HG02981 (cell line): ENCODE results near the gene CCDC170.
"Not testable (repeated sequence)": the region's sequence is repeated elsewhere in the genome, so short reads cannot be mapped to it uniquely, and the experiment has no call there.

ENCODE experiments used
- ATAC-seq: cut with Tn5 transposase; IDR thresholded peaks from one replicate; pipeline ENCODE4 v1.9.1; 2021; ENCODE audit warnings: mild to moderate bottlenecking, moderate library complexity; ENCODE audit not compliant: unreplicated experiment

Gene CCDC170

GRCh38 chr6:151493804-151494234 lies at the start of gene CCDC170:
Gene CCDC170, plus strand, starts transcription at chr6:151494017. Its CDS starts 112 bp downstream, at chr6:151494129.
- ATAC-seq: no peak

- ATAC-seq: no peak
Measured at GRCh38 chr6:151445482-151445881, 48.3 kb upstream of the CCDC170 start.

GRCh38 chr6:151447237-151447636 lies 46.6 kb upstream of the CCDC170 start:
- no peak for ATAC-seq

GRCh38 chr6:151448623-151449022 lies 45.2 kb upstream of the CCDC170 start:
- no peak for ATAC-seq

DNA sequence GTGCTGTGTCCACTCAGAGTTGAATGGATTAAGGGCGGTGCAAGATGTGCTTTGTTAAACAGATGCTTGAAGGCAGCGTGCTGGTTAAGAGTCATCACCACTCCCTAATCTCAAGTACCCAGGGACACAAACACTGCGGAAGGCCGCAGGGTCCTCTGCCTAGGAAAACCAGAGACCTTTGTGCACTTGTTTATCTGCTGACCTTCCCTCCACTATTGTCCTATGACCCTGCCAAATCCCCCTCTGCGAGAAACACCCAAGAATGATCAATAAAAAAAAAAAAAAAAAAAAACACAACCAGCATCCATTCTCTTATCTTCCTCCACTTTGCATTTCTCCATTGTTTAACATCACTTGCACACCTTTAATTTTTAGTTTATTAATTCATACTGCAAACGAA lies 42.9 kb upstream of the CCDC170 start:
- not testable (repeated sequence) for ATAC-seq

DNA sequence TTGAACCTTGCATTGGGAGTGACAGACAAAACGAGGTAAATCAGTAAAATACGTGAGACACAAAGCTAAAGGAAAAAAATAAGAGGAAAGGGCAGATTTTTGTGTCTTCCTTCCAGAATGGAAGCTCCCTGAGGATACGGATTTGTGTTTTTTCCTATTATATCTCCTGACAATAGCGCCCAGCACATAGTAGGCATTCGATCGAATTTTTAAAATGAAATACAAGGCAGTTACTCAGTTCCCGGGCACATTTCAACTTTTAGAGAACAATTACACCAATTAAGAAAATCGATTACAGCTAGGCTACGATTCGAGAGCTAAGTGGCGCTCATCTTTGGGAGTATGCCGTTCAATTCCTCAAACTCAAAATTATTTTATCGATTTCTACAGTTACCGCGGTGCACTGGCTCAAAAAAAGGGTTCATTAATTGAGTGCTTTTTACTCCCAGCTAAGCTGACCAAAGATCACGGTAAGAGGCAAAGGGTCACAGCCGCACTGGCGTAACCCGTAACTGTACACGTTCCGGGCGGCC lies 42.3 kb upstream of the CCDC170 start:
- no peak for ATAC-seq

- ATAC-seq: peak; percentile 98
Measured at GRCh38 chr6:151451950-151452749, 41.7 kb upstream of the CCDC170 start, which contains the start of gene RMND1. Gene RMND1, minus strand, starts transcription at chr6:151452126. Its CDS starts 6,315 bp downstream, at chr6:151445811.

GRCh38 chr6:151452750-151453427 lies 40.9 kb upstream of the CCDC170 start:
- no peak for ATAC-seq

GRCh38 chr6:151455751-151456398 lies 37.9 kb upstream of the CCDC170 start:
- ATAC-seq: not testable (repeated sequence)

DNA sequence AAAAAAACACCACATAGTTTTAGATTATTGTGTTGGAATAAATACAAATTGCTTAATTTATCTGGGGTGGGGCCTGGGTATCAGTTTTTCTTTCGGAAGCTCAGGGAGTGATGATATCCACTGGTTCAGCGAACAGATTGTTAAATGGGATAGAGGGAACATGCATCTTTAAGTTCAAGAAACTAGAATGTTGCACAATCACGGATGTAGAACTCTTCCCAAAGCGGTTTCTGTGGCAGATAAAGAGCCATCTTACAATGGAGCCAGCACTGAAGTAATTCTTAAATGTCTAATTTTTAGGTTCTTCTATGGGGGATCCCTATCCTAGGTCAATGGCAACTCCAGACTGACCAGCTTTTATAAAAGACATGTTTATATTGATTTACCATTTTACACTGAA lies 32.1 kb upstream of the CCDC170 start:
- ATAC-seq: no peak

- no peak for ATAC-seq
Measured at GRCh38 chr6:151464702-151465101, 29.1 kb upstream of the CCDC170 start.

DNA sequence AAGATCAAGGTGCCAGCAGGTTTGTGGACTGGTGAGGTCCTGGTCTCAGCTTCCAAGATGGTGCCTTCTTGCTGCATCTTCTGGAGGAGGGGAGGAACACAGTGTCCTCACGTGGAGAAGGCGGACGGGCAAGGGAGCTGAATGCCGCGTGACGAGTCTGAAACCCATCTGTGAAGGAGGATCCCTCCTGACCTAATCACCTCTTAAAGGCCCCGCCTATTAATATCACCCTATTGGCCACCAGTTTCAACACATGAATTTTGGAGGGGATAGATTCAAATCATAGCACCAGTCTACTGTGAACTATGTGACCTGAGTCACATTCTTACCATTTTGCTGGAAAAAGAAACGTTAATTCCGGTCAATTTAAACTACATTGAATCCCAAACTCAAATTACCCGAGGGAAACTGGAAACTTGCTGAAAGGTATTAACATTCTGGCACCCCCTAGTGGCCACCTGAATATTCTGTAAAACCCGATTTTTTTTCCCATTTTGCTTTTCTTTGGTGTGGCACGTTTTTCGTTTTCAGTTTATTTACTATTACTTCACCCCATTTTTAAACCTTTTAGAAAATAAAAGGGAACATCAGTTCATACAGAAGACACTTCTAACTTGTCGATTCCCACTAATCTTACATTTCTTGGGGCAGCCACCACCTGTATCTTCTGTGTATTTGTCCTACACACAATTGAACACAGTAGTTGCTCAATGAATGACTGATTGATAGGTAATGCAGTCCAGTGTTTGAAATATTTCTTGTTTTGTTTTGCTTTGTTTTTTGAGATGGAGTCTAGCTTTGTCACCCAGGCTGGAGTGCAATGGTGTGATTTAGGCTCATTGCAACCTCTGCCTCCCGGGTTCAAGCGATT lies 17.9 kb upstream of the CCDC170 start:
- ATAC-seq: peak; percentile 48

DNA sequence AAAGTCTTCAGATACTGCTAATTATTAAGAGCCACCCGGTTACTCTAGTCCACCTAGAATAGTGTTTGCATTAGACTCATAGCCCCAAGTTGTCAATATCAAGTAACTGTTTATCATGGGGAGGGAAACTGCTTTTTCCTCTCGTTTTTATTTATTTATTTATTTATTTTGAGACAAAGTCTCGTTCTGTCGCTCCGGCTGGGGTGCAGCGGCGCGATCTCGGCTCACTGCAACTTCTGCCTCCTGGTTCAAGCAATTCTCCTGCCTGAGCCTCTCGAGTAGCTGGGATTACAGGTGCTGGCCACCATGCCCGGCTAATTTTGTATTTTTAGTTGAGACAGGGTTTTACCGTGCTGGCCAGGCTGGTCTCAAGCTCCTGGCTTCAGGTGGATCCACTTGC lies 16.1 kb upstream of the CCDC170 start:
- ATAC-seq: no peak

DNA sequence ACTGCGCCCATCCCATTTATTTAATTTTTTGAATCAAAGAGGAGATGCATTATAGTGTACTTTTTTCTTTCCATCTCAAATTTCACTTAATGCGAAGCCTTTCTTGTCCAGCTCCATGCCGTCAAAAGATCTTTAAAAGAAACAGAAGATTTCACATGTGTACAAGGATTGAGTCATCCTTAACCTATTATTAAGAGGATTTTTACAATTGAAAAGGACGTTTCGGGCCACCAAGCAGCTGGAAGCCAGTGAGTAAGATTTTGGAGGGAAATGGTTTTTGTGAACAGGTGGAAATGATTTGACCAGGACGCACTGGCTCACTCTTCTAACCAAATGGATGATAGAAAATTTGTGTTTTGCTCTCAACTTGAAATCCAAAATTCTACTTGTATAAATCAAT lies 15.1 kb upstream of the CCDC170 start:
- ATAC-seq: no peak

GRCh38 chr6:151481786-151482185 lies 12.0 kb upstream of the CCDC170 start:
- no peak for ATAC-seq

DNA sequence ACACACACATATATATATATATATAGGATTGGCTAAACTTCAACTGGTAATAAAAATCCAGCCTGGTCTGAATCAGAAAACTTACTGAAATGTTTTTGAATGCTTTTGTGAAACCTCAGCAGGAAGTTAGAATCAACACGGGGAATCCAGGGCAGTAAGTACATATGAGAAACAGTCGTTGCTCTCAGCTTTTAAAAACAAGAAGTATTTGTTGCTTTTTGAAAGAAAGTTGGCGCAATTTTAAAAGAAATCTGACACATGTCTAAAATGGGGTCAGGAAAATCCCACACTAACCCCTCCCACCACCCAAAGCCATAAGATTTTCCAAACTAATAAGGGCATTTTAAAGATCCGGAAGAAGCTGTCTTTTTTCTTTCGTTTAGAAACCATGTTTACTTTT lies 11.5 kb upstream of the CCDC170 start:
- ATAC-seq: no peak

GRCh38 chr6:151483994-151484393 lies 9.8 kb upstream of the CCDC170 start:
- ATAC-seq: no peak

DNA sequence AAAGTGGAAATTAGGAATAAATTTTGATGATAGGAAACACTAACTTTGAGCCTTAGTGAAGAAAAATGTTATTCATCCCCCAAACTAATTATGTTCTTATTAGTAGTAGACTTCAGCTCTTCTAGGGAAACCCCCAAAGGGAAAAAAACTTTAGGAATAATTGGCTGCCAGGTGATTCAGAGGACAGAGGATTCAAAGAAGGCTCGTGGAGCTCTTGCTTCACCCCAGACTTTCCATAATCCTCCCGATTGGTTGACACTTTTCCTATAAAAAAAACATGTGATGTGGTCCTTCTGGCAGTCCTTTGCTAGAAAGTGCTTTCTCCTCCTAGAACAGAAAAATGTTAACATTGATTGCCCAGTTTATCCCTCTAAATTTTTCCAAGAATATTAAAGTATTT lies 5.6 kb upstream of the CCDC170 start:
- no peak for ATAC-seq

- ATAC-seq: no peak
Measured at GRCh38 chr6:151490996-151491395, 2.8 kb upstream of the CCDC170 start.

DNA sequence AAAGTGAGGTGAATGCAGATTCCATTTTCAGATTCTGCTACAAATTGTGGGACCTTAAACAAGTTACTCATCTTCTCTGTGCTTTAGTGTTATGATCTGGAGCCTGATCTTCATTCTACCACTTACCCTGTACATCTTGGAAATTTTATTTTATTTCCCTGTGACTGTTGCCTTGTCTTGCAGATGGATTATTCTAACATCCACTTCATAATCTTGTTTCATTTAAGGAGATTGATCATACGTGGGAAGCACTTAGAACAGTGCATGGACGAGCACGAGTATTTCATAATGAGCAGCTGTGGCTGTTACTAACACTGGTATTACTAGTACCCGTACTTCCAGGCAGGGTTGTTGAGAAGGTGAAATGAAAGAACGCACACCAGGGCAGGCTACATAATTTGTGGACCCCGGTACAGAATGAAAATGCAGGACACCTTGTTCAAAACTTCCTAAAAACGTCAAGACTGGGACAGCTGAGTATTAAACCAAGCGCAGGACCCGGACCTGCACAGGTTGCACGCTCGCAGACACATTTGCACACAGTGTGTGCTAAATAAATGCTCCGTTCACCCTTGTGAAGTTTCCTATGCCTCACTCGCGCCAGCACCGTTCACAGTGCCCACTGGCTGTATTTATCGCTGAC lies 535 bp upstream of the CCDC170 start:
- no peak for ATAC-seq
